Measurements from ENCODE around the gene SEMA5A.

SEMA5A gene

GRCh38 chr5:9466697-9467096, 79.2 kb downstream of the SEMA5A start:
- no peaks in the 10 kb centered on the region for H3K4me1 ChIP-seq
- no peaks in the 10 kb centered on the region for H3K36me3 ChIP-seq (replicated peaks)
- no peaks in the 10 kb centered on the region for H3K27me3 ChIP-seq (ENCODE audit: low read depth)
- no peaks in the 10 kb centered on the region for H3K9me3 ChIP-seq
- no peak overlapping the region for H3K4me3 ChIP-seq
- in situ Hi-C loops (cut with MboI; ENCODE audit: low sequenced_read_pairs): no loop called here
- no peak for DNase-seq (ENCODE audit: low spot score in 2 of 2)

- Histone ChIP-seq H3K4me1 (no peaks in the 10 kb centered on the region), H3K36me3 (replicated peaks) (no peaks in the 10 kb centered on the region), H3K4me3 (no peak overlapping the region), H3K27me3 (ENCODE audit: low read depth) (no peaks in the 10 kb centered on the region), H3K9me3 (no peaks in the 10 kb centered on the region)
- no peak for DNase-seq (ENCODE audit: low spot score in 2 of 2)
- in situ Hi-C loops (cut with MboI; ENCODE audit: low sequenced_read_pairs): no loop called here
Observed at GRCh38 chr5:9464478-9464877, 81.4 kb downstream of the SEMA5A start.

- Histone ChIP-seq H3K27me3 (ENCODE audit: low read depth) (no peaks in the 10 kb centered on the region), H3K36me3 (replicated peaks) (no peaks in the 10 kb centered on the region), H3K9me3 (no peaks in the 10 kb centered on the region), H3K4me3 (no peak overlapping the region), H3K4me1 (no peaks in the 10 kb centered on the region)
- DNase-seq (ENCODE audit: low spot score in 2 of 2): no peak
- in situ Hi-C loops (cut with MboI; ENCODE audit: low sequenced_read_pairs): no loop called here
Observed at GRCh38 chr5:9462109-9462508, 83.8 kb downstream of the SEMA5A start.

GRCh38 chr5:9460885-9461645, 84.8 kb downstream of the SEMA5A start:
- in situ Hi-C loops (cut with MboI; ENCODE audit: low sequenced_read_pairs): no loop called here
- no peaks in the 10 kb centered on the region for H3K4me1 ChIP-seq
- no peak overlapping the region for H3K4me3 ChIP-seq
- no peak for DNase-seq (ENCODE audit: low spot score in 2 of 2)
- no peaks in the 10 kb centered on the region for H3K9me3 ChIP-seq
- no peaks in the 10 kb centered on the region for H3K27me3 ChIP-seq (ENCODE audit: low read depth)
- H3K36me3 ChIP-seq (replicated peaks): no peaks in the 10 kb centered on the region

- no peak for DNase-seq (ENCODE audit: low spot score in 2 of 2)
- in situ Hi-C loops (cut with MboI; ENCODE audit: low sequenced_read_pairs): no loop called here
- Histone ChIP-seq H3K4me3 (no peak overlapping the region), H3K36me3 (replicated peaks) (no peaks in the 10 kb centered on the region), H3K27me3 (ENCODE audit: low read depth) (no peaks in the 10 kb centered on the region), H3K4me1 (no peaks in the 10 kb centered on the region), H3K9me3 (no peaks in the 10 kb centered on the region)
Observed at GRCh38 chr5:9456435-9457042, 89.3 kb downstream of the SEMA5A start.

GRCh38 chr5:9455826-9456434, 89.9 kb downstream of the SEMA5A start:
- Histone ChIP-seq H3K4me3 (no peak overlapping the region), H3K9me3 (no peaks in the 10 kb centered on the region), H3K36me3 (replicated peaks) (no peaks in the 10 kb centered on the region), H3K27me3 (ENCODE audit: low read depth) (no peaks in the 10 kb centered on the region), H3K4me1 (no peaks in the 10 kb centered on the region)
- no peak for DNase-seq (ENCODE audit: low spot score in 2 of 2)
- in situ Hi-C loops (cut with MboI; ENCODE audit: low sequenced_read_pairs): no loop called here

- Histone ChIP-seq H3K4me1 (no peaks in the 10 kb centered on the region), H3K27me3 (ENCODE audit: low read depth) (no peaks in the 10 kb centered on the region), H3K4me3 (no peak overlapping the region), H3K9me3 (no peaks in the 10 kb centered on the region), H3K36me3 (replicated peaks) (no peaks in the 10 kb centered on the region)
- no peak for DNase-seq (ENCODE audit: low spot score in 2 of 2)
- in situ Hi-C loops (cut with MboI; ENCODE audit: low sequenced_read_pairs): no loop called here
Observed at GRCh38 chr5:9454491-9454890, 91.4 kb downstream of the SEMA5A start.

GRCh38 chr5:9454012-9454481, 91.8 kb downstream of the SEMA5A start:
- Histone ChIP-seq H3K4me3 (no peak overlapping the region), H3K36me3 (replicated peaks) (no peaks in the 10 kb centered on the region), H3K9me3 (no peaks in the 10 kb centered on the region), H3K27me3 (ENCODE audit: low read depth) (no peaks in the 10 kb centered on the region), H3K4me1 (no peaks in the 10 kb centered on the region)
- no peak for DNase-seq (ENCODE audit: low spot score in 2 of 2)
- in situ Hi-C loops (cut with MboI; ENCODE audit: low sequenced_read_pairs): no loop called here

GRCh38 chr5:9453480-9454011, 92.3 kb downstream of the SEMA5A start:
- no peaks in the 10 kb centered on the region for H3K36me3 ChIP-seq (replicated peaks)
- no peaks in the 10 kb centered on the region for H3K4me1 ChIP-seq
- in situ Hi-C loops (cut with MboI; ENCODE audit: low sequenced_read_pairs): no loop called here
- no peaks in the 10 kb centered on the region for H3K9me3 ChIP-seq
- no peaks in the 10 kb centered on the region for H3K27me3 ChIP-seq (ENCODE audit: low read depth)
- H3K4me3 ChIP-seq: no peak overlapping the region
- no peak for DNase-seq (ENCODE audit: low spot score in 2 of 2)

GRCh38 chr5:9452181-9452580, 93.7 kb downstream of the SEMA5A start:
- in situ Hi-C loops (cut with MboI; ENCODE audit: low sequenced_read_pairs): no loop called here
- H3K9me3 ChIP-seq: no peaks in the 10 kb centered on the region
- no peak for DNase-seq (ENCODE audit: low spot score in 2 of 2)

GRCh38 chr5:9451037-9451436, 94.8 kb downstream of the SEMA5A start:
- Histone ChIP-seq H3K9me3 (no peaks in the 10 kb centered on the region), H3K27me3 (ENCODE audit: low read depth) (no peaks in the 10 kb centered on the region), H3K36me3 (replicated peaks) (no peaks in the 10 kb centered on the region), H3K4me1 (no peaks in the 10 kb centered on the region), H3K4me3 (no peak overlapping the region)
- no peak for DNase-seq (ENCODE audit: low spot score in 2 of 2)
- in situ Hi-C loops (cut with MboI; ENCODE audit: low sequenced_read_pairs): no loop called here

More at GRCh38 chr5:9452181-9452580, 93.7 kb downstream of the SEMA5A start:
- Histone ChIP-seq H3K36me3 (replicated peaks) (no peaks in the 10 kb centered on the region), H3K4me3 (no peak overlapping the region), H3K27me3 (ENCODE audit: low read depth) (no peaks in the 10 kb centered on the region), H3K4me1 (no peaks in the 10 kb centered on the region)

GRCh38 chr5:9447691-9448090, 98.2 kb downstream of the SEMA5A start:
- in situ Hi-C loops (cut with MboI; ENCODE audit: low sequenced_read_pairs): no loop called here
- no peak for DNase-seq (ENCODE audit: low spot score in 2 of 2)
- H3K4me1 ChIP-seq: no peaks in the 10 kb centered on the region
- H3K27me3 ChIP-seq (ENCODE audit: low read depth): no peaks in the 10 kb centered on the region
- H3K36me3 ChIP-seq (replicated peaks): no peaks in the 10 kb centered on the region
- no peak overlapping the region for H3K4me3 ChIP-seq
- no peaks in the 10 kb centered on the region for H3K9me3 ChIP-seq

GRCh38 chr5:9445826-9446388, 100.0 kb downstream of the SEMA5A start:
- H3K4me3 ChIP-seq: no peak overlapping the region
- in situ Hi-C loops (cut with MboI; ENCODE audit: low sequenced_read_pairs): no loop called here
- H3K4me1 ChIP-seq: no peaks in the 10 kb centered on the region
- H3K9me3 ChIP-seq: no peaks in the 10 kb centered on the region
- no peaks in the 10 kb centered on the region for H3K36me3 ChIP-seq (replicated peaks)
- no peaks in the 10 kb centered on the region for H3K27me3 ChIP-seq (ENCODE audit: low read depth)
- no peak for DNase-seq (ENCODE audit: low spot score in 2 of 2)

- no peak overlapping the region for H3K4me3 ChIP-seq
- no peaks in the 10 kb centered on the region for H3K9me3 ChIP-seq
- no peaks in the 10 kb centered on the region for H3K4me1 ChIP-seq
- H3K36me3 ChIP-seq (replicated peaks): no peaks in the 10 kb centered on the region
- in situ Hi-C loops (cut with MboI; ENCODE audit: low sequenced_read_pairs): no loop called here
- DNase-seq (ENCODE audit: low spot score in 2 of 2): no peak
- H3K27me3 ChIP-seq (ENCODE audit: low read depth): no peaks in the 10 kb centered on the region
Observed at GRCh38 chr5:9444346-9444745, 101.5 kb downstream of the SEMA5A start.
